NCI-H2227 treated with DMSO at 0.1 percent for 48 hours (cell line): ENCODE results near the gene ARPC5L.
"Not testable (repeated sequence)": the region's sequence is repeated elsewhere in the genome, so short reads cannot be mapped to it uniquely, and the experiment has no call there.

Experiments used
- DNase-seq: peaks from one replicate; lab custom pipeline; 2025; lab: John Stamatoyannopoulos, UW

Gene ARPC5L

GRCh38 chr9:124861342-124862229 is at the start of gene ARPC5L, which contains the start of gene RPL35:
Gene ARPC5L, plus strand, starts transcription at chr9:124862130. Its CDS starts 7,161 bp downstream, at chr9:124869291.
Gene RPL35, minus strand, starts transcription at chr9:124861957. Its CDS starts 45 bp downstream, at chr9:124861912.
- DNase-seq: peak; percentile 84

GRCh38 chr9:124812441-124812876 is 49.5 kb upstream of the ARPC5L start:
- DNase-seq: no peak

- no peak for DNase-seq
Observed at GRCh38 chr9:124813041-124813440, 48.9 kb upstream of the ARPC5L start.

- no peak for DNase-seq
Observed at GRCh38 chr9:124813501-124814163, 48.3 kb upstream of the ARPC5L start.

- no peak for DNase-seq
Observed at GRCh38 chr9:124814164-124814535, 47.8 kb upstream of the ARPC5L start.

- no peak for DNase-seq
Observed at GRCh38 chr9:124815601-124816000, 46.3 kb upstream of the ARPC5L start.

- no peak for DNase-seq
Observed at GRCh38 chr9:124818431-124819281, 43.3 kb upstream of the ARPC5L start.

- no peak for DNase-seq
Observed at GRCh38 chr9:124820698-124821623, 41.0 kb upstream of the ARPC5L start.

GRCh38 chr9:124828489-124829333 is 33.2 kb upstream of the ARPC5L start:
- no peak for DNase-seq

GRCh38 chr9:124829334-124829669 is 32.6 kb upstream of the ARPC5L start:
- DNase-seq: no peak

- no peak for DNase-seq
Observed at GRCh38 chr9:124830593-124830992, 31.3 kb upstream of the ARPC5L start.

GRCh38 chr9:124831642-124832364 is 30.1 kb upstream of the ARPC5L start:
- no peak for DNase-seq

- no peak for DNase-seq
Observed at GRCh38 chr9:124834591-124834990, 27.3 kb upstream of the ARPC5L start.

GRCh38 chr9:124835026-124835557 is 26.8 kb upstream of the ARPC5L start:
- DNase-seq: peak; percentile 68

GRCh38 chr9:124838132-124838531 is 23.8 kb upstream of the ARPC5L start:
- not testable (repeated sequence) for DNase-seq

- DNase-seq: not testable (repeated sequence)
Observed at GRCh38 chr9:124838567-124839275, 23.2 kb upstream of the ARPC5L start.

- DNase-seq: no peak
Observed at GRCh38 chr9:124839612-124840299, 22.2 kb upstream of the ARPC5L start.

GRCh38 chr9:124840300-124840833 is 21.6 kb upstream of the ARPC5L start:
- DNase-seq: no peak
